Measurements from ENCODE around the gene ZNF341.
A peak's percentile ranks its signal among the peaks of the same experiment; 100 is the strongest.

ZNF341 gene

GRCh38 chr20:33711446-33711738, 20.4 kb upstream of the ZNF341 start:
- Histone ChIP-seq H3K27ac (no peak overlapping the region), H3K9ac (no peak overlapping the region), H3K36me3 (ENCODE audit: insufficient read depth) (no peaks in the 10 kb centered on the region), H3K4me3 (IDR thresholded peaks at IDR 0.05; ENCODE audit: insufficient read depth, low read depth, low read length) (no peak overlapping the region), H2AFZ (ENCODE audit: low read depth) (no peak overlapping the region), H3K79me2 (ENCODE audit: insufficient read depth, low read depth) (no peaks in the 10 kb centered on the region), H3K4me1 (ENCODE audit: low read depth, poor library complexity, severe bottlenecking) (peaks cover 20% of the 10 kb centered on the region), H3K4me2 (no peak overlapping the region), H3K27me3 (ENCODE audit: insufficient read depth, low read depth) (no peaks in the 10 kb centered on the region), H4K20me1 (ENCODE audit: insufficient read depth) (no peaks in the 10 kb centered on the region)
- no peak for TF ChIP-seq CTCF (conservative IDR thresholded peaks at IDR 0.05; ENCODE audit: low read depth, low read length)

GRCh38 chr20:33713865-33714367, 17.9 kb upstream of the ZNF341 start:
- Histone ChIP-seq H3K4me1 (ENCODE audit: low read depth, poor library complexity, severe bottlenecking) (peaks cover 12% of the 10 kb centered on the region), H2AFZ (ENCODE audit: low read depth) (no peak overlapping the region), H3K4me2 (no peak overlapping the region), H3K79me2 (ENCODE audit: insufficient read depth, low read depth) (no peaks in the 10 kb centered on the region), H3K36me3 (ENCODE audit: insufficient read depth) (no peaks in the 10 kb centered on the region), H3K27ac (no peak overlapping the region), H3K9ac (no peak overlapping the region), H3K27me3 (ENCODE audit: insufficient read depth, low read depth) (no peaks in the 10 kb centered on the region), H4K20me1 (ENCODE audit: insufficient read depth) (no peaks in the 10 kb centered on the region), H3K4me3 (IDR thresholded peaks at IDR 0.05; ENCODE audit: insufficient read depth, low read depth, low read length) (no peak overlapping the region)
- no peak for TF ChIP-seq CTCF (conservative IDR thresholded peaks at IDR 0.05; ENCODE audit: low read depth, low read length)

GRCh38 chr20:33716498-33716897, 15.3 kb upstream of the ZNF341 start:
- H3K79me2 ChIP-seq (ENCODE audit: insufficient read depth, low read depth) = no peaks in the 10 kb centered on the region; the same call in 1 of the 2 replicates
- no peak overlapping the region for H3K27ac ChIP-seq
- H3K4me3 ChIP-seq (IDR thresholded peaks at IDR 0.05; ENCODE audit: insufficient read depth, low read depth, low read length) = no peak overlapping the region
- no peak for TF ChIP-seq CTCF (conservative IDR thresholded peaks at IDR 0.05; ENCODE audit: low read depth, low read length)
- H3K27me3 ChIP-seq (ENCODE audit: insufficient read depth, low read depth) = no peaks in the 10 kb centered on the region
- H3K9ac ChIP-seq = no peak overlapping the region
- H3K36me3 ChIP-seq (ENCODE audit: insufficient read depth) = no peaks in the 10 kb centered on the region
- H3K4me1 ChIP-seq (ENCODE audit: low read depth, poor library complexity, severe bottlenecking) = no peaks in the 10 kb centered on the region
- no peak overlapping the region for H3K4me2 ChIP-seq
- no peaks in the 10 kb centered on the region for H4K20me1 ChIP-seq (ENCODE audit: insufficient read depth)
- H2AFZ ChIP-seq (ENCODE audit: low read depth) = no peak overlapping the region

- Histone ChIP-seq H3K27ac (no peak overlapping the region), H2AFZ (ENCODE audit: low read depth) (peak overlapping the region; percentile 37; the same call in 1 of the 2 replicates), H3K9ac (peak overlapping the region; percentile 3; the same call in 1 of the 2 replicates), H3K36me3 (ENCODE audit: insufficient read depth) (no peaks in the 10 kb centered on the region), H4K20me1 (ENCODE audit: insufficient read depth) (no peaks in the 10 kb centered on the region), H3K79me2 (ENCODE audit: insufficient read depth, low read depth) (no peaks in the 10 kb centered on the region; the same call in 1 of the 2 replicates), H3K27me3 (ENCODE audit: insufficient read depth, low read depth) (no peaks in the 10 kb centered on the region), H3K4me2 (peak overlapping the region; percentile 44; the same call in 1 of the 2 replicates), H3K4me3 (IDR thresholded peaks at IDR 0.05; ENCODE audit: insufficient read depth, low read depth, low read length) (no peak overlapping the region), H3K4me1 (ENCODE audit: low read depth, poor library complexity, severe bottlenecking) (peaks cover 15% of the 10 kb centered on the region)
- TF ChIP-seq CTCF (conservative IDR thresholded peaks at IDR 0.05; ENCODE audit: low read depth, low read length) = no peak
Observed at GRCh38 chr20:33719277-33719988, 12.4 kb upstream of the ZNF341 start.
